OCI-LY1 (cell line): Measurements from ENCODE around the gene PIANP.

Experiments used
- CTCF ChIP-seq: fragments of 200-600 bp; sonication (generic), shearing (Covaris generic); IDR thresholded peaks from 2 replicates; pipeline ENCODE4 v1.5.1; 2017; ENCODE audit warnings: mild to moderate bottlenecking, antibody characterized with exemption, low read length, moderate library complexity, mixed read lengths
- EZH2 ChIP-seq: fragments of 200-600 bp; sonication (generic), shearing (Covaris generic); IDR thresholded peaks from 2 replicates; pipeline ENCODE4 v1.8.0; 2017; ENCODE audit warnings: borderline replicate concordance, mixed run types, mild to moderate bottlenecking, antibody characterized with exemption, low read length, moderate library complexity, mixed read lengths

GRCh38 chr12:6695313-6696045 lies 5.1 kb downstream of the PIANP start:
- no peak for TF ChIP-seq CTCF
- TF ChIP-seq EZH2: no peak
